GM18873 (cell line): ENCODE results near the gene NLN.
A peak's percentile ranks its signal among the peaks of the same experiment; 100 is the strongest.
"Not testable (repeated sequence)": the region's sequence is repeated elsewhere in the genome, so short reads cannot be mapped to it uniquely, and the experiment has no call there.

Experiments used
- ATAC-seq: cut with Tn5 transposase; IDR thresholded peaks from one replicate; pipeline ENCODE4 v1.9.1; 2021; ENCODE audit warnings: mild to moderate bottlenecking, moderate library complexity, moderate number of reproducible peaks; ENCODE audit not compliant: unreplicated experiment, low FRiP score

Gene NLN

DNA sequence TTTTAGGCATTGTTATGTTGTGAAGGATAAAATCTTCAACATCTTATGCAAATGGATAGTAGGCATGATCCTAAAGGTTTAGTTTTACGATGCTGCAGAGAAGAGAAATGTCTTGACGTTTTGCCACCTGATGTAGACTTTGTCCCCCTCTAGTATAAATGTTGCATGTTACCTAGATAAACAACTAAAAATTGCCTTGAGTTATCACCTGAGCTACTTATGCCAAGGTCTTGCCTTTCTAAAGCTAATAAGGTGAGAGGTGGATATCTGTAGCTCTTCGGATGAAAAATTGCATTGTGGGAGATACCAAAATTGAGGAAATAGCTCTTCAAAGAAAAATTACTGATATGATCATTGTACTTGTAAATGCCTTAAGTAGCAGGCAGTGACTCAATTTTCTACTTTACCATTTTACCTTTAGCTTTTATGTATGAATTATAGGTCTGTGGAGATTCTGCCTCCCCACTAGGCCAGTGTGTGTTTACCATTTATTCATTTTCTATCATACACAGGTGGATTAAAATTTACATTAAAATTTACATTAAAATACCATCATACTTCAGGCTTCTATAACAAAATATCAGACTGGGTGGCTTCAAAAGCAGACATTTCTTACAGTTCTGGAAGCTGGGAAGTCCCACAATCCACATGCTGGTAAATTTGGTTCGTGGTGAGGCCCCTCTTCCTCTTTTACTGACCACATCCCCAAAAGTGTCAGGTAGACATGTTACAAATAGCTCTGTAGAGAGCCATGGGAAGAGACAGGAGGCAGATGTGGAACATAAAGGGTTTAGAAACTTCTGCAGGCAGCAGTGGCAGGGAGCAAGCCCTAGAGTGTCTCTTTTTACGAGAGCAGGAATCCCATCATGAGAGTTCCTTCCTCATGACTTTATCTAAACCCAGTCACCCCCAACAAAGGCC lies 103.7 kb downstream of the NLN start:
- peak; percentile 52 for ATAC-seq

DNA sequence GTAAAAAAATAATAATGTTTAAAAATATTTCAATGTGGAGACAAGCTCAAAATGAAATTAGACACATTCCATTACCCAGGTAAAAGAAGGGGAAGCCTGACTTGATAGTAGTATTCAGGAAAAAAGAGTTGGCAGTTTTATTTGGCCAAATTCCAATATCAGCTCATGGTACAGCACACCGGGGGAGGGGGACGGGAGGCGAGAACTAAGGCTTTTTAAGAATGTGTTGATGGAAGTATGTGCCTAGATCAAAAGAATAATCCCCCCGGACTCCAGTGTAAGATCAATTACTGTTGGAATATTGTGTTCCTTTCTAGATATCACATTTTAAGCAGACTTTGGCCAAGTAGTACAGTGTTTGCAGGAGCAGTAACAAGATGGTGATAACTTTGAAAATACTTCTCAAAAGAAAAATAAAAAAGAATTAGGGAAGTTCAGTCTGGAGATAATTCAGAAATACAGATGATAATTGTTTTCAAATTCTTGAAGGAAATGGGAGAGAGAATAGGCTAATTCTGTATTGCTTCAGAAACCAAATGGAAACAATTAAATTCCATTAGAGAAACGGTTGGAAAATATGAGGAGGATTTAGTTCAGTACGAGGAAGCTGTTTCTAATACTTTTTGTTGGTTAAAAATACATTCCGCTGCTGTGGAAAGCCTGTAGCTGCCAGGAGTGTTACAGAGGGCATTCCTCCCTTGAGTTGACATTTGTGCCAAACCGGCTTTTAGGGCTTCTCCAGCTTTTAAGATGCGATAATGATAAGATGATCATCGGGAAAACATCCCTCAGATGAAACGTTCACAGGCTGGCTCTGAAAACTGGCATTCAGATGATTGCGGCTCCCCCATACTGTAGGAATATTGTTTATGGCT lies 106.3 kb downstream of the NLN start:
- ATAC-seq = no peak

DNA sequence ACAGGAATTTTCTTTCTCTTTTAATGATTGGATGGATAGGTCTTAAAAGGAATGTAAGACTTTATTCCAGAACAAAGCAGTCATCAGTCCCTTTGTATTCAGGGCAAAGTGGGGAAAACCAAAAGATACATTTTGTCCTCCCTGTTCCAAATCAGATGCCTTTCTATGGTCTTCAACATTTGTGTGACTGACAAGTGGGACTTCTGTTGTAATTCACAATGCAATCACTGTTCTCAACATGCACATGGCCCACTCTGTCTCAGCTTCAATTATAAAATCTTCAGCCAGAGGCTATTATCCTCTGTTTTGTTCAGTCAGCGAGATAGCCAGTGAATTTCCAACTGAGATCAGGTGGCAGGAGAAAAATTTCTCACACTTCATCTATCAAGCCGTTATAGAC lies 108.9 kb downstream of the NLN start:
- no peak for ATAC-seq

DNA sequence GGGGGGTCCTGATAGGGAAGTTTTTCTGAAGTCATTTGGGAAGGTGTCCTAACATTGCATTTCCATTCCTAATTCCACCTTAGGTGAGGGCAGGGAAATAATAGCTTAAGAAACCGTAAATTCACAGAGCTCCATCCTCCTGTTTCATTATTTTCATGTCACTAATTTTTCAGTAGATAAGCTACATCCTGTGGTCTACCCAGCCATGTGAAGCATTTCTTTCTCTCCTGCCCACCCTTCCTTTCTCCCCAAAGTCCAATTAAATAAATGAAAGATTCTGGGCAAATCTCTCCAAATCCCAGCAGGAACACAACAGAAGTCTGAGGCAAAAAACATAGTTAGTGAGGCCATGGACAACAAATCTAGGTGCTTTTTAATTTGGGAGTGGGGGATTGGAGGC lies 109.3 kb downstream of the NLN start:
- ATAC-seq = no peak

DNA sequence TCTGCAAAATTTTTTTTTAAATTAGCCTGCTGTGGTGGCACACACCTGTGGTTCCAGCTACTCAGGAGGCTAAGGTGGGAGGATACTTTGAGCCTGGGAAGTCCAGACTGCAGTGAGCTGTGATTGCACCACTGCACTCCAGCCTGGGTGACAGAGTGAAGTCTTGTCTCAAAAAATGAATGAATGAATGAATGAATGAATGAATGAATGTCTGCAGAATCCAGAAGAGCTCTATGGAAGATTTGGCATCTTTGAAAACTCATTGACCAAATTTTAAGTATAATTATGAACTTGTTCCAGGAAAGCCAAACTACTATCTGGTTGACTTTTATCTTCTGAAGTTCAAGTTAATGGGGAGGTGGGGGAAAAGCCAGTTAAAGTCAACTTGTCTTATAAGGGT lies 110.1 kb downstream of the NLN start:
- no peak for ATAC-seq

DNA sequence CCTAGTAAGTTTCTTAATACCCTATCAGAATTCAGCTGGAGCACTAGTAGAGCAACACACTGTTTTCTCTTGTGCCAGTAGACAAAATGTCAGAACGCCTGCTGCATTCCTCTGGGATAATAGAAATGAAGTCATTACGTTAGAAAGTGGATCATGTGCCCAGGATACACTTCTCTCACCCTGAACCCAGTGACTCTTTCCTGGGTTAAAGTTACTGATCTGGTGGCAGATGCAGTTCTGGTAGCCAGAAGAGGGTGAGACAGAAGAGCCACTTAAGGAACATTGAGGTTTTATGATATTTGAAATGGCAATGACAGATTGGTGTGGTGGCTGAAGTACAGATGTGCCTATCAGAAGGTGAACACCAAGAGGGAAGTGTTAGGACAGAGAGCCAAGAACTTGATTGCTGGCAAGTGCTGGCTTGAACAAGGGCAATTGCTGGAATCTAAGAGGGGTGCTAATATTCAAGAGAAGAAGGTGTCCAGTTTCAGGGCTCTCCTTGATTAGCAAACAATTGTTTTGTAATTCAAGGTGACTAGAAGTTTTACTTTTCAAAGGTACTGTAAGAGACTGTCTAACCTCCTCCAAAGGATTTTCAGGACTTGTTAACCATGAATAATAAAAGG lies 110.7 kb downstream of the NLN start:
- ATAC-seq = no peak

DNA sequence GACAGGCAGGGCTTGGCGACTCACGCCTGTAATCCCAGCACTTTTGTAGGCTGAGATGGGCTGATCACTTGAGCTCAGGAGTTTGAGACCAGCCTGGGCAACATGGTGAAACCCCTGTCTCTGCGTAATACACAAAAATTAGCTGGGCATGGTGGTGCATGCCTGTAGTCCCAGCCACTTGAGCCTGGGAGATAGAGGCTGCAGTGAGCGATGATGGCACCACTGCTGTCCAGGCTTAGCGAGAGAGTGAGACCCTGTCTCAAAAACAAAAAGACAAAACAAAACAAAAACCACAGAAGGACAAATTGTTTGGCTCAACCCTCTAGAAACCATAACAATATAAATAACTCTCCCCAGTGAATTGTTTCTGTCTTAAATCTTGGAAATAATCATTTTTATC lies 111.8 kb downstream of the NLN start:
- ATAC-seq = no peak

DNA sequence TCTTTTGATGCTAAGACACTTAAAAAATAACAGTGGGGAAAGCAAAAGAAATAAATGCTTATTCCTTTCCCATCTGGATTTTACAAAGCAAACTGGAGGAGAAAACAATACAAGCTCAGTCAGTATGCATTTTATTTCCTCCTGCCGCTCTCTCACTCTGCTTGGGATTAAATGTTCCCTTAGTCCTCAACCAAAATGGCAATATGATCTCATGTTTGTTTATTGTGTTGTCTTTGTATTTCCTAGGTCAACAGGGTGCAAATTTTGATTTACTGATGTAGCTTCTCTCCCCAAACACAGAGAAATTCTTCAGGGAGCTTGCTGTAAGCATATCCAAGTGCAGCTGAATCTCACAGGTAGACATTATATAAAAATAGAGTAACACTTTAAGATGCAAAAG lies 112.3 kb downstream of the NLN start:
- no peak for ATAC-seq

DNA sequence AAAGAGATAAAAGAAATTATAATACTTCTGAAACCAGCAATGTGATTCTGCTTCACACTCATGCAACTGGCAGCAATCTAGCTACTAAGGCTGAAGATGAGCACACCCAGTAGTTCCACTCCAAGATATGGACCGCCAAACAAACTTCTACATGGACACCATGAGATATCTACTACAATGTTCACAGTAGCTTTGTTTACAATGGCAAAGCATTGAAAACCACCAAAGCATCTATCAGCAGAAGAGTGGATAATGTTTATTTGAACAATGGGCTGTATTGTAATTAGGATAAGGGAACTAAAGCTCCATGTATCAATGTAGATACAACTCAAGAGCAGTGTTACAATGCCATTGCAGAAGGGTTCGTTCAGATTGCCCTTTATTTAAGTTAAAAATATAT lies 113.2 kb downstream of the NLN start:
- ATAC-seq = no peak

DNA sequence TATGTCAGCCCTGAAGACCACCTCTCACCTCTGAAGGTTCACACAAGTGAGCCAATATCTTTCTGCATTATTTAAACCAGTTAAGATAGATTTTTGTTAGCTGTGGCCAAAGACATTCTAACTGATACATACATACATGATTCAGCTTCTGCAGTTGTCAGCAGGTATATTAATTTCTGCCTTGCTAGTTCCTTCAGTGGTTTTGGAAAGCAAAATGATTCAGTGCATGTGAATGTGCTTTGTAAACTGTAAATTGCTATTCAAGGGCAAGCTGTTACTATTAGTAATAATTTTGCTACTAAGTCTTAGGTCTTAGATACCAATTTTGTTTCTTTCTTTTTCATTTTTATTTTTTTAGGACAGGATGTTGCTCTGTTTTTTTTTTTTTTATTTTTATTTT lies 115.1 kb downstream of the NLN start:
- no peak for ATAC-seq

DNA sequence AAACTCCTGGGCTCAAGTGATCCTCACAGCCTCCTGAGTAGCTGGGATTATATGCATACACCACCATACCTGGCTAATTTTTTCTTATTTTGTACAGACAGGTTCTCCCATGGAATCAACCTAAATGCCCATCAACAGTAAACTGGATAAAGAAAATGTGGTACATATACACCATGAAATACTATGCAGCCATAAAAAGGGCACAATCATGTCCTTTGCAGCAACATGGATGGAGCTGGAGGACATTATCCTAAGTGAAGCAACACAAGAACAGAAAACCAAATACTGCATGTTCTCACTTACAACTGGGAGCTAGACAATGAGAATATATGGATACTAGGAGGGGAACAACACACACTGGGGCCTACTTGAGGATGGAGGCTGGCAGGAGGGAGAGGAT lies 117.2 kb downstream of the NLN start:
- ATAC-seq = not testable (repeated sequence)

DNA sequence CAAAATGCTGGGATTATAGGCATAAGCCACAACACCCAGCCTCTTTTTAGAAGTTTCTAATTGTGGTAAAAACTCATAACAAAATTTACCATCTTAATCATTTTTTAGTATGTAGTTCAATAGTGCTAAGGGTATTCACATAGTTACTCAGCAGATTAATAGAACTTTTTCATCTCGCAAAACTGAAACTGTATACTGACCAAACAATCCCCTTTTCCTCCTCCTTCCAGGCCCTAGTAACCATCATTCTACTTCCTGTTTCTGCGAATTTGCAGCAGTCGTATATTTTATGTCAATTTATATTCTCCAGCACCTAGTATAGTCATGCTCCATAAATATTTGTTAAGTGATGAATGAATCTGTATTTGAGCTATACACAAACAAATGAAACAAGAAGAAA lies 118.1 kb downstream of the NLN start:
- no peak for ATAC-seq

DNA sequence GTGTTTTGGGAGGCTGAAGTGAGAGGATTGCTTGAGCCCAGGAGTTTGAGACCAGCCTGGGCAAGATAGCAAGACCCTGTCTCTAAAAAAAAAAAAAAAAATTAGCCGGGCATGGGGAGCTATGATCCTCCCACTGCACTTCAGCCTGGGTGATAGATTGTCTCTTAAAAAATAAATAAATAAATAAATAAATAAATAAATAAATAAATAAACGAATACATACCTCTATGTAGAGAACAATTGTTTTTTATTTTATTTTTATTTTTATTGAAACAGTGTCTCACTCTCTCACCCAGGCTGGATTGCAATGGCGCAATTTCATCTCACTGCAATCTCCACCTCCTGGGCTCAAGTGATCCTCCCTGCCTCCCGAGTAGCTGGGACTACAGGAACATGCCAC lies 122.8 kb downstream of the NLN start:
- ATAC-seq = not testable (repeated sequence)

DNA sequence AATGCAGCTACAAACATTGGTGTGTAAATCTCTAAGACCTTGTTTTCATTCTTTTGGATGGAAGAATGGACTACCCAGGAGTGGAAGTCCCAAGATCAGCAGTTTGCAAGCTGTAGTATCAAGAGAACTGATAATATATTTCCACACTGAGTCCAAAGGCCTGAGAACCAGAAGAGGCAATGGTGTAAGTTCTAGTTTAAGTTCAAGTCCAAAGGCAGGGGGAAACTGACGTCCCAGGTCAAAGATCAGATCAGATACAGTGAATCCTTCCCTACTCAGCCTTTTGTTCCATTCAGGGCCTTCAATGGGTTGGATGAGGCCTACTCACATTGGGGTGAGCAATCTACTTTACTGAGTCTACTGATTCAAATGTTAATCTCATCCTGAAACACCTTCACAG lies 124.1 kb downstream of the NLN start:
- no peak for ATAC-seq

DNA sequence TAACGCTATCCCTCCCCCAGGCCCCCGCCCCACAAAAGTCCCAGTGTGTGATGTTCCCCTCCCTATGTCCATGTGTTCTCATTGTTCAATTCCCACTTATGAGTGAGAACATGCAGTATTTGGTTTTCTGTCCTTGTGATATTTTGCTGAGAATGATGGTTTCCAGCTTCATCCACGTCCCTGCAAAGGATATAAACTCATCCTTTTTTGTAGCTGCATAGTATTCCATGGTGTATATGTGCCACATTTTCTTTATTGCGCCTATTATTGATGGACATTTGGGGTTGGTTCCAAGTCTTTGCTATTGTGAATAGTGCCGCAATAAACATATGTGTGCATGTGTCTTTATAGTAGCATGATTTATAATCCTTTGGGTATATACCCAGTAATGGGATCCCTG lies 125.0 kb downstream of the NLN start:
- ATAC-seq = not testable (repeated sequence)

DNA sequence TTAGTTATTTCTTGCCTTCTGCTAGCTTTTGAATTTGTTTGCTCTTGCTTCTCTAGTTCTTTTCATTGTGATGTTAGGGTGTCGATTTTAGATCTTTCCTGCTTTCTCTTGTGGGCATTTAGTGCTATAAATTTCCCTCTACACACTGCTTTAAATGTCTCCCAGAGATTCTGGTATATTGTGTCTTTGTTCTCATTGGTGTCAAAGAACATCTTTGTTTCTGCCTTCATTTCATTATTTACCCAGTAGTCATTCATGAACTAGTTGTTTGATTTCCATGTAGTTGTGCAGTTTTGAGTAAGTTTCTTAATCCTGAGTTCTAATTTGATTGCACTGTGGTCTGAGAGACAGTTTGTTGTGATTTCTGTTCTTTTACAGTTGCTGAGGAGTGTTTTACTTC lies 127.9 kb downstream of the NLN start:
- ATAC-seq = not testable (repeated sequence)

DNA sequence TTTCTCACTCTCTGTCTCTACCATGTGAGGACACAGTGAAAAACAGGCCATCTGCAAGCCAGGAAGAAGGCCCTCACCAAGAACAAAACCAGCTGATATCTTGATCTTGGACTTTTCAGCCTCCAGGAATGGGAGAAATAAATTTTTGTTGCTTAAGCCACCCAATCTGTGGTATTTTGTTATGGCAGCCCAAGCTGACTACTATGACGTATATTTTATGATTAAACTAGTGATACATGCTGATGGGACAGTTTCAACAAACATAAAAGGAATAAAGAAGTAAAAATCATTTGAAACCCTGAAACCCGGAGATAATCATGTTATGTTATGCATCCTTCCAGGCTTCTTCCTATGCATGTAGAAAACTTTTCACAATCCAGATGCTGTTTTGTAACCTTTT lies 132.9 kb downstream of the NLN start:
- no peak for ATAC-seq

DNA sequence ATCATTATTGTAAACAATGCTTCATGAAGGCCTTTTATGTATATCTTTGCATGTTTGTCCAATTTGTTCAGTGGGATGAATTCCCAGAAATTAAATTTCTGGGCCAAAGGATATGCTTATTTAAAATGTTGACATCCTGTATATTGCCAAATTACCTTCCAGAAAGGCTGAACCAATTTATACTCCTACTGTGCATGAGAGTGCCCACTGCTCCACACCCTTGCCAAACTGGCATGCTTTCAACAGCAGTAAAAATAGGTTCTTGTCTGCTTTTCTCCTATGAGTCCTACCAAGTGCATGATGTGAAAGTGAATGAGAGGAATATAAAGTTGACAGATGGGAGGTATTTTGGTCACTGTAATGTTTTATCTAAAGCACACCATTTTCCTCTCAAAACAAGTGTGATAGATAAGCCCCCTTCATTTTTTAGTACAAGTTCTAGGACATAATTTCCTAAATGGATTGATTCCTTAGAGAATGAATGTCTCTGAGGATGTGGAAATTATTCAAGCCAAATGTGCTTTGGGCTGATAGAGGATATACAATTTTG lies 133.8 kb downstream of the NLN start:
- no peak for ATAC-seq

DNA sequence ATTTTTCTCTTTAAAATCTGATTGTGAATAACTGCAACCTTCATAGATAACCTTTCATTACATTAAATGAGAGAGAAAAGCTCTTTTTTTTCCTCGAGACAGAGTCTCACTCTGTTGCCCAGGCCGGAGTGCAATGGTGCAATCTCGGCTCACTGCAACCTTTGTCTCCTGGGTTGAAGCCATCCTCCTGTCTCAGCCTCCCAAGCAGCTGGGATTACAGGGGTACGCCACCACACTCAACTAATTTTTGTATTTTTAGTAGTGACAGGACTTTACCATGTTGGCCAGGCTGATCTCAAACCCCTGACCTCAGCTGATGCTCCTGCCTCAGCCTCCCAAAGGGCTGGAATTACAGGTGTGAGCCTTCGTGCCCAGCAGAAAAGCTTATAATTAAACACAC lies 134.5 kb downstream of the NLN start:
- no peak for ATAC-seq

DNA sequence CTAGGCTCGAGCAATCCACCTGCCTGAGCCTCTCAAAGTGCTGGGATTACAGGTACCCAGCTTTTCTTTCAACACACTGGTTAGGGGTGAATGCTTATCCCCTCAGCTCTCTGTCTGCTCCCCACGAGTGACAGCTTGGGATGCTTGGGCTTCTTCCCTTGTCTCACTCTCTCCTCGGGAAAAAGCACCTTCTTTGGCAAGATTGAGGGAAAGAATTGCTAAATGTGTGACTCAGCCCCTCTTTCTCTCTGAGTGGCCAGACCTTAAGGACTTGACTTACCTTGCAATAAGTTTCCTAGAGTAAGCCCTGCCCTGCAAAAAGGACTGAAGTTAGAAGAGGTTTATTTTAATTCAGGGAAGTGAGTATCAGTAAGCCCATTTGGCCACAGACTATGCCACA lies 136.3 kb downstream of the NLN start:
- no peak for ATAC-seq

DNA sequence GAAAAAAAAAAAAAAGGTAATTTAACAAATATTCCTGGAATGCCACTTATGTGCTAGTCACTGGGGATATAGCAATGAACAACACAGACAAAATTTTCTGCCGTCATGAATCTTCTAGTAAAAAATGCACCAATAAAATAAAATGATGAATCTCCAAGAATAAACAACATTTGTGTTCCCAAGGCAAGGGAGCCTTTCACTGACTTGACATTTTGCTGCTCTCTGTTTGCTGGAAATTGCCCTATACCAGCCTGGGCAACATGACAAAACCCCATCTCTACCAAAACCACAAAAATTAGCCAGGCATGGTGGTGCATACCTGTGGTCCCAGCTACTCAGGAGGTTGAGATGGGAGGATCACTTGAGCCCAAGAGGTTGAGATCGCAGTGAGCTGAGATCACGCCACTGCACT lies 139.8 kb downstream of the NLN start:
- ATAC-seq = no peak
